Lower leg skin (tissue), 4 donors: Measurements from ENCODE around the gene DIO2. TPM values are rescaled to one million over a fixed set of nuclear protein-coding genes. Genes with fewer than 3 reads are reported as not detected.

Experiments used
- DNase-seq, 2 donors: peaks; one replicate each; pipeline ENCODE4 v3.0.0-alpha.2; 2019; ENCODE audit warnings: low spot score in 2 of 2
- H3K4me3 ChIP-seq: fragments of 200-600 bp; sonication (generic); 2 replicates; pipeline ENCODE4 v1.5.1; 2017; ENCODE audit warnings: mild to moderate bottlenecking, low read depth; ENCODE audit not compliant: poor library complexity, severe bottlenecking
- POLR2A ChIP-seq, 2 donors: fragments of 450-650 bp; IDR thresholded peaks; one replicate each; pipeline ENCODE4 v1.6.1; 2016 to 2017; ENCODE audit warnings: antibody characterized with exemption in 2 of 2, mild to moderate bottlenecking in 1 of 2, moderate library complexity in 1 of 2
- WGBS, 2 donors: methylation state at CpG; one replicate each; pipeline ENCODE4 v1.1.5; 2018; 5-methylcytosine and 5-hydroxymethylcytosine counted together
- intact Hi-C: fragments of 100-400 bp; cut with DNase I; formaldehyde crosslinking; loops from one replicate; pipeline ENCODE4 v1.15.0; 2023; ENCODE audit warnings: low total_unique reads
- total RNA-seq, 4 donors: library from RNA; depleted of rRNA; stranded (reverse); fragments of >200 nt; gene quantifications; one replicate each; pipeline ENCODE4 v1.1.0, GENCODE V29; 2016
- TF ChIP-seq, protein P1 (sequence below), 3 donors: fragments of 450-650 bp; IDR thresholded peaks; one replicate each; pipeline ENCODE4 v1.5.1; 2016; ENCODE audit warnings: antibody characterized with exemption in 3 of 3, mild to moderate bottlenecking in 3 of 3, moderate library complexity in 2 of 3

The DIO2 gene
- total RNA-seq, 4 donors from 2014 or later: 2.8 to 16.5 (median 10.4) TPM

DNA sequence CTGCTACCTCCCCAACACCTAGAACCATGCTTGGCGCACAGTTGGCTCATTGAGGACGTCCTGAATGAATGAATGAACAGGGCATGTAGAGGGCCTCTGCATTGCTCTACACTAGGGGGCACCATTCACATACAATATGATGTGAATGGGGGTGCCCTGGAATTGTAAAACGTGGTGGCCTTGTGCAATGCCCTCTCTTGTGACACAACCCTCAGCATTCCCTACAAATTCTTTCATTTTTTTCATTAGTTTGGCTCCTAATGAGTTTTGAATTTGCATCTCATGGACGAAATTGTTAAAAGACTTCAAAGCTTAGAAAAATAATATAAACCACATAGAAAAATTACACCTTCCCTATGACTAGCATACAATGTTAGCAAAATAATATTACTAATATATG is 2.3 kb upstream of the DIO2 start:
- intact Hi-C loops: no loop called here
- no peak overlapping the region for H3K4me3 ChIP-seq
- no peak for DNase-seq
- 63% methylated on average over 4 of the region's 4 CpGs for WGBS, 2 donors
- TF ChIP-seq POLR2A (IDR thresholded peaks at IDR 0.05): no peak
- TF ChIP-seq, protein P1, sequence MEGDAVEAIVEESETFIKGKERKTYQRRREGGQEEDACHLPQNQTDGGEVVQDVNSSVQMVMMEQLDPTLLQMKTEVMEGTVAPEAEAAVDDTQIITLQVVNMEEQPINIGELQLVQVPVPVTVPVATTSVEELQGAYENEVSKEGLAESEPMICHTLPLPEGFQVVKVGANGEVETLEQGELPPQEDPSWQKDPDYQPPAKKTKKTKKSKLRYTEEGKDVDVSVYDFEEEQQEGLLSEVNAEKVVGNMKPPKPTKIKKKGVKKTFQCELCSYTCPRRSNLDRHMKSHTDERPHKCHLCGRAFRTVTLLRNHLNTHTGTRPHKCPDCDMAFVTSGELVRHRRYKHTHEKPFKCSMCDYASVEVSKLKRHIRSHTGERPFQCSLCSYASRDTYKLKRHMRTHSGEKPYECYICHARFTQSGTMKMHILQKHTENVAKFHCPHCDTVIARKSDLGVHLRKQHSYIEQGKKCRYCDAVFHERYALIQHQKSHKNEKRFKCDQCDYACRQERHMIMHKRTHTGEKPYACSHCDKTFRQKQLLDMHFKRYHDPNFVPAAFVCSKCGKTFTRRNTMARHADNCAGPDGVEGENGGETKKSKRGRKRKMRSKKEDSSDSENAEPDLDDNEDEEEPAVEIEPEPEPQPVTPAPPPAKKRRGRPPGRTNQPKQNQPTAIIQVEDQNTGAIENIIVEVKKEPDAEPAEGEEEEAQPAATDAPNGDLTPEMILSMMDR (IDR thresholded peaks at IDR 0.05): no peak

DNA sequence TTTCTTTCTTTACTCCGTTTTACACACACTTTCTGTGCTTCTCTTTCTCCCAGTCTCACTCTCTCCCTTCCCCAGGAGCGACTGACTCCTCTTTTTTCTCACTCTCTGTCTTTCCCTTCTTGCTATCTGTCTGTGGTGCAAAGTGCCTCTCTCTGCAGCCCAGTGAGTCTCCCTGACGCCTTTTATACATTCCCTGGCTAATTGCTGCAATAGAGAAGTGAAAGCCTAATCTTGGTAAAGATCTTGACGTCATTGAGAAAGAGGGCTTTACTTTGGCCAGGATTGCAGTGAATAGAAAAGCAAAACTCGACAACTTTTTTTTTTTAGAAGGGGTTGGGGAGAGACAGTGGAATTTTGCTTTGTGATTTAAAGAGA is 706 bp upstream of the DIO2 start:
- H3K4me3 ChIP-seq: no peak overlapping the region
- no peak for DNase-seq
- 1% methylated on average over 5 of the region's 5 CpGs for WGBS, 2 donors
- intact Hi-C loops: no loop called here
- TF ChIP-seq, protein P1 (IDR thresholded peaks at IDR 0.05): no peak
- TF ChIP-seq POLR2A (IDR thresholded peaks at IDR 0.05): no peak

DNA sequence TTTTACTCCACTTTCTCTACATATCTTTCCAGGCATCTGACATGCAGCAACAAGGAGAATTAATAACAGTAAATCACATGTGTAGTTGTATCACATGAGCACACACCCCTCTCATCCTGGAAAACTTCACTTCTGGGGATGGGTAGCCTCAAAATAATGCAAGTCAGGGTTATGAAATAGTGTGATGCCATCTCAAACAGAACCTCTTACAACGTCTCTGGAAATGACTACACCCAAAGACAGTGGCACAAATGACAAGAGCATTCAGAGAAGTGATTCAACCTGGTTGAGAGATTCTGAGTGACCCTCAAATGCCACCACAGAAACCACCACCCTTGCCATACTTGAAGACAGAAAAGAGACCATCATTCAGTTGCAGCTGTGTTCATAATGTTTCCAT is 2.8 kb downstream of the DIO2 start:
- peak in 1 of 2 donors; percentile 18 for DNase-seq
- 22 to 23% methylated on average over 1 of the region's 1 CpG for WGBS, 2 donors
- TF ChIP-seq, protein P1 (IDR thresholded peaks at IDR 0.05): no peak
- no peak for TF ChIP-seq POLR2A (IDR thresholded peaks at IDR 0.05)
- H3K4me3 ChIP-seq: no peak overlapping the region
- intact Hi-C loops: no loop called here

DNA sequence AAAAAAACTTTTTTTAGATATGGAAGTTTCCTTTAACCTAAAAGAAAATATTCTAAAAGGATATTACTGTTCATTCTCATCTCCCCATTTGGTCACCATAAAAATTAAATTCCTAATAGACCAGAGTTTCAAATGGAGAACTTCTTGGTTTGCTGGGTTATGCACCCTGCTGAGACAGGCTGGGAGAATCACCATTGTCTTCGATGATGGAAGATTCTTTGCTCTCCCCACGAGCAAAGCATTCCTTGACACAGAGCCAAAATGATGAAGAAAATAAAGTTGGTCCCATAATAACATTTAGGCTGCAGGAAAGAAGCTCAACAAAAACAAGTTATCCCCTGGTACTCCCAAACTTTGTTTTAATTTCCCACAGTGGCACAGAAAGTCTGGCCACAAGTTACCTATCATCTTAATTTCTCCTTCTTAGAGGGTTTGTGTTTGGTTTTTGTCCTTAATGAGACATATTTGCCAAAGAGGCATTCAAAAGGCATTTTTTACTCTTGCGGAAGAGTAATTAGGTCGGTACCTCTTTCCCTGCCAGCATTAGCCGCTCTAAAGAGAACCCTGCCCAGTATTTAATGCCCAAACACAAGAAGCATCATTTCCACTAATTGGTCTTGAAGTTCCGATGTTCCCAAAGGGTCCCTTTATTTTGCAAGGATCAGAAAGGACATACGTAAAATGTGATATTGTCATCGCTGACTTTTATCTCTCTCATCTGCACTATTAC is 4.8 kb downstream of the DIO2 start:
- WGBS, 2 donors: 73 to 77% methylated on average over 8 of the region's 8 CpGs
- no peak for DNase-seq
- intact Hi-C loops: no loop called here
- TF ChIP-seq, protein P1 (IDR thresholded peaks at IDR 0.05): no peak
- TF ChIP-seq POLR2A (IDR thresholded peaks at IDR 0.05): no peak
- no peak overlapping the region for H3K4me3 ChIP-seq

DNA sequence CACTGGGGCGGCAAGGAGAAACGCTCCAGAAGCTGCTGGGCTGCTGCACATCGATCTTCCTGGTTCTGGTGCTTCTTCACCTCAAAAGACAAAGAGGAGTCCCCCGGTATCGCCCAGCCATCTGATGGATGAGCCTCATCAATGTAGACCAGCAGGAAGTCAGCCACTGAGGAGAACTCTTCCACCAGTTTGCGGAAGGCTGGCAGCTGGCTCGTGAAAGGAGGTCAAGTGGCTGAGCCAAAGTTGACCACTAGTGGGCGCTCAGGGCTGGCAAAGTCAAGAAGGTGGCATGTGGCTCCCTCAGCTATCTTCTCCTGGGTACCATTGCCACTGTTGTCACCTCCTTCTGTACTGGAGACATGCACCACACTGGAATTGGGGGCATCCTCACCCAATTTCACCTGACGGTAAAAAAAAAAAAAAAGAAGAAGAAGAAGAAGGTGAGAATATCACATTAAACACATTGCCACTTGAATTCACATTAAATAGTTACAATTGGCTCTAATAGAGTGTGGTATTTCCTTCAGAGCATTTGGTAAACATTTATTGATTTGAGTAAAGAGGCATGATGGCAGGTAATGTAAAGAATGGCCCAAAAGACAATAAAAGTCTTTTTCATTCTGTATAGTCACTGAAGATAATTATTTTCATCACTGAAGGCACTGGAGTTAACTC is 8.3 kb downstream of the DIO2 start:
- WGBS, 2 donors: 74 to 81% methylated on average over 9 of the region's 9 CpGs
- intact Hi-C loops: no loop called here
- DNase-seq: no peak
- no peak overlapping the region for H3K4me3 ChIP-seq
- TF ChIP-seq POLR2A (IDR thresholded peaks at IDR 0.05): no peak
- TF ChIP-seq, protein P1 (IDR thresholded peaks at IDR 0.05): no peak
